ENCODE measurements around the gene NOB1.

NOB1 gene

DNA sequence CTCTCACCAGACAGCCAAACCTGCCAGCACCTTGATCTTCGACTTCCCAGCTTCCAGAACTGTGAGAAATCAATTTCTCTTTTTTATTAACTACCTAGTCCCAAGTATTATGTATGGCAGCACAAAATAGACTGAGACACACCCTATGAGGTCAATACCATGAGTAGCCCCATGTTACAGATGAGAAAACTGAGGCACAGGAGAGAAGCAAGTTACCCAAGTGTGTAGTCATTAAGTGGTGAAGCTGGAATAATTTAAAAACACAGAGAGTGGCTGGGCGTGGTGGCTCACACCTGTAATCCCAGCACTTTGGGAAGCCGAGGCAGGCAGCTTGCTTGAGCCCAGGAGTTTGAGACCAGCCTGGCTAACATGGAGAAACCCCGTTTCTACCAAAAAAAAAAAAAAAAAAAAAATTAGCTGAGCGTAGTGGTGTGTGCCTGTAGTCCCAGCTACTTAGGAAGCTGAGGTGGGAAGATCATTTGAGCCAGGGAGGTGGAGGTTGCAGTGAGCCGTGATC is 33.2 kb downstream of the NOB1 start:
- no peak for DNase-seq (ENCODE audit: low read depth)

DNA sequence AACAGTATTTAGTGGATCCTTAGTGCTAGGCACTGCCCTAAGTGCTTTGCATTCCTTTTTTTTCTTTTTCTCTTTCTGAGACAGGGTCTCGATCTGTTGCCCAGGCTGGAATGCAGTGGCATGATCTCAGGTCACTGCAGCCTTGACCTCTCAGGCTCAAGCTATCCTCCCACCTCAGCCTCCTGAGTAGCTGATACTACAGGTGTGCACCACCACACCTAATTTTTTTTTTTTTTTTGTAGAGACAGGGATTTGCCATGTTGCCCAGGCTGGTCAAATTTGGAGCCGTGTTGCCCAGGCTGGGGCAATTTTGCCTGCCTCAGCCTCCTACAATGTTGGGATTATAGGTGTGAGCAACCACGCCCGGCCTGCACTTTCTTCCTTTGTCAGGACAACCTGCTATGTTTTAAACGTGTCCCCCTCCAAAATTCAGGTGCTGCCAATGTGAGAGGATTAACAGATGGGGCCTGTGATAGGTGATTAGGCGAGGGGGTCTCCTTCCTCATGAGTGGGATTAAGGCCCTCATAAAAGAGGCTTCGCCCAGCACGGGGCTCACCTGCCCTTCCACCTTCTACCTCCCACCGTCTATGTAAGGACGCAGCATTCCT is 33.8 kb downstream of the NOB1 start:
- no peak for DNase-seq (ENCODE audit: low read depth)

DNA sequence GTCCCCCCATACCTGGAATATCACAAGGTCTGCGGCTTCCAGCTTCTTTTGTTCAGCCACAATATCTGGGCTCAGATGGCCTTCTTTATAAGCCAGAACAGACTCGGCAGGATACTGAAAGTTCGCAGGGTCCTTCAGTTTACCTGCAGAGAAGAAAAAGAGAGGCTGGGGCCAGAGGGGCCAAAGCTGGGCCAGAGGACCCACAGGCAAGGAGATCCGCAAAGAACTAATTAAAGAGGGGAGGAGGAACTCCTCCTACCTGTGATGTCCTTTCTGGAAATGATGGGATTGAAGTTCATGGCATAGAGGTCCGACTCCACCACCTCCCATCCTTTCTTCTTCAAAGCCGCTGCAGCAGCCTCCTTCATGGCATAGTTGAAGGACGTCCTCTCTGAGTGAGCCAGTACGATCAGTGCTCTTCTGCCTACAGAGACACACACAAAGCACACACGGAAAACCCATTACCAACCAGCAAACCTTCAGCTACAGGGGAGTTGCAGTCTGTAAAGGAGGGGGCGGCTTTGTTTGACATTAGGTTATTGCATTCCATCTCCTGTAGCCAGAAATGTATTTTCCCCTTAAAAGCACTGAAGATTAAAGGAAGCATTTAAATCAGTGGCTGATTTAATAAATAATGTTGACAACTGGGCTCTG is 36.5 kb downstream of the NOB1 start:
- no peak for DNase-seq (ENCODE audit: low read depth)

DNA sequence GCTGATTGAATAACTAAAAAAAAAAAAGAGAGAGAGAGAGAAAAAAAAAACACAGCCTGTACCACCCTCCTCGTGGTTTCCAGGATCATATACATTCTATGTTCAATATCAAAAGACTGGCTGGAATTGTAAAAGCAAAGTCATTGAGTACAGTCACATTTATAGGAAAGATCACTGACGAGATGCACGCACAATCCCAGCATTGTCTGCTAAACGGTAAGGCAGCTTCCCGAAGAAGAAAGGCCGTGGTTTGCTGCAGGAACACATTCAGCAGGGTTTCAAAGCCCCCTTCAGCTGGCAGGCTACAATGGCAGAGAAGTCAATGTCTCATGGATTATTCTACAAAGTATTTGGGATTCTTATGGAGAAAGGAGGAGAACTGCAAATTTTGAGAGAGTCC is 37.7 kb downstream of the NOB1 start:
- DNase-seq (ENCODE audit: low read depth), result no peak

DNA sequence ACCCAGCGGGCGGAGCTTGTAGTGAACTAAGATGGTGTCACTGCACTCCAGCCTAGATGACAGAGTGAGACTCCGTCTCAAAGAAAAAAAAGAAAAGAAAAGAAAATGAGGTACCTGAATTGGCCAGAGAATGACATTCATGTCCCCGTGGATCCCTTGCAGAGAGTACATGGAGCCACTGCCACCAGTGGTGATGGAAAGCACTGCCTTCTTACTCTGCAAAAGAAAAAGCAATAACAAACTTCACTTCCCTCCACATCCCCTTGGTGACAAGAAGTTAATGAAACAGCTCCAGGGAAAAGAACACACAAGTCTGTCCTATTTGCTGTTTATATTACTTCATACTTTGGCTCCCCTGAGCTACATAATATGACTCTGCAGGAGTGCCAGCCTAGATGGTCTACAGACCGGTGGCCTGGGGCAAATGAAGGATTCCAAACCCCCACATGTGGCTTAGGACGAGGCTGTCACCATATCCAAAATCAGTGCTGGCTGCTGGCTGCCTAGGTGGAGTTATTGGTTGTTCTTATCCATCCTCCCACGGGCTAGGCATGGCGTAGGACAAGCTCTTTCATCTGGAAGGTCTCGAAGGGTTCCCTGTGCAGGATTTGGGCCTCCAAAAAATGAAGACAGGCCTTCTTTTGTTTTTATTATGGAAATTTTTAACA is 41.7 kb downstream of the NOB1 start:
- DNase-seq (ENCODE audit: low read depth), result no peak

DNA sequence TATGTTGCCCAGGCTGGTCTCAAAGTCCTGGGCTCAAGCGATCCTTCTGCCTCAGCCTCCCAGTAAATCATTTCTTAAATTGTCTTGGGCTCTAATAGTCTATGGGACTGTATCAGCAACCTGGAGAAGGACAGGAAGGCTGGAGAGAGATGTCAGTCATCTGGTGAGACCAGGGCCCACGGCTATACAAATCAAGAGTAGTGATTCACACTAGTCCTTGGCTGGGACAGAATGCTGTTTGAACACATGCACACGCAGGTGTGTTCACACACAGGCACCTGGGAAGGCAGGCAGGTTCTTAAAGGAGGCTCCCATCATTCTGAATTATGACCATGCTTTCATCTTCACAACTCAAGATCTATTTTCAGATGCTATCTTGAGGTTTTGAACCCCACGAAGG is 42.4 kb downstream of the NOB1 start:
- DNase-seq (ENCODE audit: low read depth), result no peak

DNA sequence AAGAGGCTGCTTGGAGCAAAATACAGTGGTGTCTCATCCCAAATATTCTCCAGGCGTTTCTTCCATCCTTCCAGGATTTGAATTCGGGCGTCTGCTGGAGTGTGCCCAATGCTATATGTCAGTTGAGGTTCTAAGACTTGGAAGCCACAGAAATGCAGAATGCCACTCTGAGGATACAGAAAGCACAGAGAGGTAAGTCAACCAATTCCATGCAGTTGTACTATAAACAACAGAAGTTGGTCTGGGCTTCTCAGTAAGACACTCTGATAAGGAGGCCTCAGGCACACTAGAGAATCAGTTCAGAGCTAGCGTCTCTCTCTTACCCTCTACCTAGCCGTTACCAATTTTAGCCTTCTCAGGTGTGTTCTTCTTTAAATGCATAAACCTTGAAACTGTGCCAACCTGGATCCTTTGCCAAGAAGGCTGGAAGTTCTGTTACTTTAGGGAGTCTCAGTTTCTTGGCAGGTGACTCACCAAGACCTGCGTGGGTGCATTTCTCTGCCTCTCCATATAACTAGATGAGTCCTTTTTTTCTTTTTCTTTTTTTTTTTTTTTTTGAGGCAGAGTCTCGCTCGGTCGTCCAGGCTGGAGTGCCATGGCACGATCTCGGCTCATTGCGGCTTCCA is 43.5 kb downstream of the NOB1 start:
- no peak for DNase-seq (ENCODE audit: low read depth)

DNA sequence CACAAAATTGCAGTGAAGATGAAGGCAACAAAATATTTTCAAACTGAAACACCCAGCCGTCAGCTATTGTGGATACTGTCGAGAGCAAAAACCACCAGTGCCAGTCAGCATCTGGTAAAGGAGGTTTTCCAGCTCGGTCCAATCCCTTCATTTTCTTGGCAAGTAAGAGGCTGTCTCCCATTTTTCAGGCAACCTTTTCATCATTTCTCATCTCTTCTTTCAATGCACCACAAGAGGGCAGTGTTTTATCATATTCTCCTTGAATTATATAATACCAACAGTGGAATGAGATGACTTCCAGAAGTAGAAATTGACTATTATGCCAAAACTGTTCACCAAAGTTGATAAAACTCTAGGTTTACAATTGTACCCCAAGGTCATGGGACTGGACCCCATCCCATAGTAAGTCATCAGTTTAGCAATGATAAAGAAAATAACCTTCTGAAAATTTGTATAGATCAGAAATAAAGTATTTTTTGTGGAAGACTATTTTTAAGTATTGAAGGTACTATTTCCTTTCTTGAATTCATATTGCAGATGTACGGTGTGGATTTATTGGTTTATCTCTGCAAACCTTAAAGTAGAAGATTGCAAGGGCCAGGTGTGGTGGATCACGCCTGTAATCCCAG is 45.2 kb downstream of the NOB1 start:
- DNase-seq (ENCODE audit: low read depth), result no peak

DNA sequence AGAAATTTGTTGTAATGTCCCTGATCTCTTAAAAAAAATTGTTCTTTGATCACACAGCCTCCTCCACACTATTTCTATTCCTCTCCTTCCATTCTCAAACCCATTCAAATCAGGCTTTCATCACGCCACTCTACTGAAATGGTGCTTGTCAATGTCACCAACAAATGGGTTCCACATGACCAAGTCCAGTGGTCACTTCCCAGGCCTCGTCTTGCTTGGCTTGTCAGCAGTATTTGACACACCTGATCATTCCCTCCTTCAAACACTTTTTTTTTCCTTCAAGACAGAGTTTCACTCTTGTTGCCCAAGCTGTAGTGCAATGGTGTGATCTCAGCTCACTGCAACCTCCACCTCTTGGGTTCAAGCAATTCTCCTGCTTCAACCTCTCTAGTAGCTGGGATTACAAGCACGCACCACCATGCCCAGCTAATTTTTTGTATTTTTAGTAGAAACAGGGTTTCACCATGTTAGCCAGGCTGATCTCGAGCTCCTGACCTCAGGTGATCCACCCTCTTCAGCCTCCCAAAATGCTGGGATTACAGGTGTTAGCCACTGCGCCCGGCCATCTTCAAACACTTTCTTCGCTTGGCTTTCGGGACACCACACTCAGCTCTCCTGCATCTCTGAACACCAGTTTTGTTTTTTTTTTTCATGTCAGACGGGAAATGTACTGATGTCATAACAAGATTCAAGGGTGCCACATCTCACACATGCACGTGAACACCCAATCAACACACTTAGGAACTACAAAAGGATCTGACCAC is 46.6 kb downstream of the NOB1 start:
- DNase-seq (ENCODE audit: low read depth), result no peak

DNA sequence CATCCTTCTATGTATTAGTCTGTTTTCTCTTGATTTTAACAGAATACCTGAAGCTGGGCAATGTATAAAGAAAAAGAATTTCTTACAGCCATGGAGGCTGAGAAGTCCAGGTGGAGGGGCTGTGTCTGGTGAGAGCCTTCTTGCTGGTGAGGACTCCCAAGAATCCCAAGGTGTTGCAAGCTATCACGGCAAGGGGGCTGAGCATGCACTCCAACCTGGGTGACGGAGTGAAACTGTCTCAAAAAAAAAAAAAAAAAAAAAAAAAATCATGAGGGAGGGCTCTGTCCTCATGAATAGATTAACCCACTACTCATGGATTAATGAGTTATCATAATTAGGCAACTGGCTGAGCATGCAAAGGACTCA is 47.8 kb downstream of the NOB1 start:
- DNase-seq (ENCODE audit: low read depth), result no peak

DNA sequence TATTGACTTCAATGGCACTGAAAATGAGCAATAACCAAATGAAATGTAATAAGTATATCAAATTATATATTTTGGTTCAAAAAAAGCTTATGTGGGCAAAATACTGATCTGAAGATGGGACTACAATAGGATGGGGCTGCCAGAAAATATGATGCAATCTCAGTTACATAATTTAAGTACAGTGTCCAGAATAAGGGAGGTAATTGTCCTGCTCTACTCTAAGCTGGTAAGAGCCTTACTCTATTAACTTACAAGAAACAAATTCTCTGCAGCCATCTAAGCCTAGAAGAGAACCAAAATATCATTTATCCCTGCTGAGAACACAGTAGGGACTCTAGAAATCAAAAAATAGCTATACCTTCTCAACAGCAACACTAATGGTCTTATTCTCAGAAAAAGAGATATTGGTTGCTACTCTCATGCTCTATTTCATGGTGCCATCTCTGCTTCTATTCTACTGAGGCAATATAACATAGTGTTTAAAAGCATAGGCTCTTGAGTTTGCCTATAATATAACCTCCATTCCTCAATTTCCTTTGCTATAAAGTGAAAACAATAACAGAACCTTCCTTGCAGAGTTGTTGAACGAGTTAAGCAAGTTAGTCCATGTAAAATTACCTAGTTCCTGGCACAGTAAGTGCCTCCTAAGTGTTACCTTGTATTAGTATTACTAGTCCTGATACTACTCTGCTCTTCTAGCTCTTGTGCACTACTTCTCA is 48.3 kb downstream of the NOB1 start:
- no peak for DNase-seq (ENCODE audit: low read depth)

DNA sequence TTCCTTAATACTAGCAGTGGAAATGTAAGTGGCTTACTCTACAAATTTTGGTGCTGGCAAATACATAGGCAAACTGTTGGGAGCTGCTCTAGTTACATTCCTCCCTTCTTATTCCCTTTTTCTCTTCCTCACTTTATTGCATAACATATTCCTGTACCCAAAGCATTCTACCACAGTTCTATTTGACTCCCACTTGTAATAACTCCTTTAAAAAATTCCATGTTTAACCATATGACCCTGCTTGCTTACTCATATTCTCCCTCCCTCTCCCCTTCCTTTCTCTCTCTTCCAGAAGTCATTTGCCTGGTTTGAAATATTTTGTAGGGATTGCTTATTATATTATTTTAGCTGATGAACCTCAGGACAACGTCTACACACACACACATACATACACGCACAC is 51.1 kb downstream of the NOB1 start:
- no peak for DNase-seq (ENCODE audit: low read depth)

DNA sequence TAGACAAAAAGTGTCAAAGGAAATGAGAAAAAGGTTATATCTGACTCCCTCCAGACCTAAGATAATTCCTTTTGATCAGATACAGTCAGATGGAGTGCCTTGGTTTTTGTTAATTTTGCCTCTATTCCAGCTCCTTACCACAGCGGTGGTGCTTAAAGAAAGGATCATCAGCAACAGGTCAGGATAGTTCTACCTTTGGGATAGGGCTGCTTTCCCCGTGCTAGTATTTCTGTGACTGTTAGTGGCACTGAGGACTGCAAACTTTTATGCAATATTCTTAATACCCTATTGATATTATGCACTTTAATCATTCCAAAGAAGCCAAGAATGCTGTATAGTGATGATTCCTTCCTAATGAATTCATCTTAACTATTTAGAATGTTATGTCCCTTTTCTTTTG is 52.9 kb downstream of the NOB1 start:
- DNase-seq (ENCODE audit: low read depth), result no peak

DNA sequence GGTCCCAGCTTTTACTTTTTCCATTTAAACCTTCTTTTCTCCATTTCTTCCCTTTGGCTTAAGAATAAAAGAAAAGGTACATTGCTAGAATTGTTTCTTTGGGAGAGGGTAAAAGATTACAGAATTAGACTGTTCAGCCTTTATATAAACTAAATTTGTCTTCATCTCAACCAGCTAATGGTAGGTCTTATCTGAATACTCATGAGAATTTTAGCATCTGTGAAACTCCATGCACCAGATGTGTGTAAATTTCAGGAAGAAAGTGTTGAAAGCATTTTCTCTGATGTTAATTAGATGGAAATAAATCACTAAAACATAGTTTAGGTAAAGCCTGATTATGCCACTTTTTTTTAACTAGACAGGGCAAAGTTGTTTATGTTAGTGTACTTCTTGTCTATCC is 53.3 kb downstream of the NOB1 start:
- no peak for DNase-seq (ENCODE audit: low read depth)

DNA sequence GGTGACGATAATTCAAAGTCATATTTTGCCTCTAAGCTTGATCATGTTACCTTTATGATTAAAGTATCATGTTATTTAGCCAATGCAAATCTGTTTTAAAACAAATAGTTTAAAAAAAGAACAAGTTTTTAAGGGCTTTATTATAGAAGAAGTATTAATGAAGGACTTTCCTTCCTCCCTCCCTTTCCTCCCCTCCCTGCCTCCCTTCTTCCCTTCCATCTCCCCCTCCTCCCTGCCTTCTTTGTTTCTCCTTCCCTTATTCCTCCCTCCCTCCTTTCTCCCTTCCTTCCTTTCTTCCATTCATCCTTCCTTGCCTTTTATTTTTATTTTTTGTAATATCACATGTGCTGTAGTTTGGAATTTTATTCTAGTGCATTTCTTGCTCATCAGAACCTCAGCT is 54.8 kb downstream of the NOB1 start:
- no peak for DNase-seq (ENCODE audit: low read depth)

DNA sequence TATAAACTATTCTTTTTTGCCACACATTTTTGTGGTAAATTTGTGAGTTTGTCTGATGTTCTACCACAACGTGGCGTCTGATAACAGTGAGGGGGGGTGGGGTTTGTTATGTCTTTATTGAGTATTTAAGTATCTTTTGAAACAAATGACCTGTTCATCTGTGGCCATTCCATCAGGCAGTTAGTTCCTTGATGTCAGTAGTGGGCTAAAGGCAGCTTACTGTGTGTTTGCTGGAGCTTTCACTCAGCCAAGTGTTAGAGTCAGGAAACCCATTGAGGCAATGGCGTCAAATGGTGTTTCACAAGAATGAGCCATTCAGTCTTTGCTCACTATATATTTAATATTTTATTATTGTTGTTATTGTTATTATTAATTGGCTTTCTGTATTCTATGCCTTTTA is 56.3 kb downstream of the NOB1 start:
- DNase-seq (ENCODE audit: low read depth), result no peak

DNA sequence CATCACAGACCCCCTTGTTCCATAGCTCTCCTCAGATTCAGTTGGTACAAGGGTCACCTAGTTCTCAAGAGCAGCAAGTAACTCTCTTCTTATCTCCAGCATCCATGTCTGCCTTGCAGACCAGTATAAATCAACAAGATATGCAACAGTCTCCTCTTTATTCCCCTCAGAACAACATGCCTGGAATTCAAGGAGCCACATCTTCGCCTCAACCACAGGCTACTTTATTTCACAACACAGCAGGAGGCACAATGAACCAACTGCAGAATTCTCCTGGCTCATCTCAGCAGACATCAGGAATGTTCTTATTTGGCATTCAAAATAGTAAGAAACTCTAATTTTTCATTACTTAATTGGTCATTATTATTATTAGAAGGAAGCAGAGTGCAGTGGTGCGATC is 60.8 kb downstream of the NOB1 start:
- DNase-seq (ENCODE audit: low read depth), result no peak

DNA sequence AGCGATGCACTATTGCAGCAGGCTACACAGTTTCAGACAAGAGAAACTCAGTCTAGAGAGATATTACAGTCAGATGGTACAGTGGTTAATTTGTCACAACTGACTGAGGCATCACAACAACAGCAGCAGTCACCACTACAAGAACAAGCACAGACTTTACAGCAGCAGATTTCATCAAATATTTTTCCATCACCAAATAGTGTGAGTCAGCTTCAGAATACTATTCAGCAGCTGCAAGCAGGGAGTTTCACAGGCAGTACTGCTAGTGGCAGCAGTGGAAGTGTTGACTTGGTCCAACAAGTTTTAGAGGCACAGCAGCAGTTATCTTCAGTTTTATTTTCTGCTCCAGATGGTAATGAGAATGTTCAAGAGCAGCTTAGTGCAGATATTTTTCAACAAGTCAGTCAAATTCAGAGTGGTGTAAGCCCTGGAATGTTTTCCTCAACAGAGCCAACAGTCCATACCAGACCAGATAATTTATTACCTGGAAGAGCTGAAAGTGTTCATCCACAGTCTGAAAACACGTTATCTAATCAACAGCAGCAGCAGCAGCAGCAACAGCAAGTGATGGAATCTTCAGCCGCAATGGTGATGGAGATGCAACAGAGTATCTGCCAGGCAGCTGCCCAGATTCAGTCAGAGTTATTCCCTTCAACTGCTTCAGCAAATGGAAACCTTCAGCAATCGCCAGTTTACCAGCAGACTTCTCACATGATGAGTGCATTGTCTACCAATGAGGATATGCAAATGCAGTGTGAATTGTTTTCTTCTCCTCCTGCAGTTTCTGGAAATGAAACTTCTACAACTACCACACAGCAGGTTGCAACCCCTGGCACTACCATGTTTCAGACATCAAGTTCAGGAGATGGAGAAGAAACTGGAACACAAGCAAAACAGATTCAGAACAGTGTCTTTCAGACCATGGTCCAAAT is 62.5 kb downstream of the NOB1 start:
- peak; percentile 45 for DNase-seq (ENCODE audit: low read depth)

Measured in GM04504 (cell line).